ENCODE results near the gene CDC25A. TPM values are rescaled to one million over a fixed set of nuclear protein-coding genes. Genes with fewer than 3 reads are reported as not detected.

Gene CDC25A
- total and polyA plus RNA-seq, 2 of the 8 experiments (the other 6 are each of a cell fraction or from before 2014, with no cell fraction given), result 20.7 to 62.1 TPM

DNA sequence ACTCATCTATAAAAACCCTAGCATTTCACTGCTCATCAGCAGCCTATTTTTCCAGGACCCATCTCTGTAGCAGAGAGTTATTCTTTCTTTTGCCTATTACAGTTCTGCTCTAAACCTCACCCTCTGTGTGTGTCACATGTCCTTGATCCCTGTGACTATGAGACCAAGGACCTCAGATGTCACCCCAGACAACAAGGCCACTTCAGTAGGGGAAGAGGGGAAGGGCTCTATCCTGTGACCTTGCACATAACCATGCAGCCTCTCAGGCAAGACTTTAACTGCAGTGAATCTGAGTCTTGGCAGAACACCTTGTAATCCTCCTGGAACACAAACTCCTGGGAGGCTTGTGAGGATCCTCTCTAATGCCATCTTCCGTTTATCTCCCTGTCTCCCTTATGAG lies 48.3 kb upstream of the CDC25A start:
- Histone ChIP-seq H4K8ac (ENCODE audit: extremely low read depth, insufficient read depth, low read length) (no peak overlapping the region), H3K23ac (ENCODE audit: insufficient read length) (no peak overlapping the region), H3K4me2 (ENCODE audit: insufficient read depth in 1 of 2, low read depth in 2 of 2, low read length in 2 of 2) (no peak overlapping the region), H4K5ac (ENCODE audit: insufficient read length, low read depth, low read length) (no peak overlapping the region), H2BK12ac (ENCODE audit: low read depth, low read length) (no peak overlapping the region), H3K56ac (replicated peaks; ENCODE audit: insufficient read length, low read depth, low read length) (no peak overlapping the region), H2AFZ (ENCODE audit: low read length) (no peak overlapping the region), H3K36me3 (ENCODE audit: control insufficient read depth in 2 of 4, insufficient read depth in 4 of 4, low read length in 3 of 4) (no peaks in the 10 kb centered on the region), H3K18ac (ENCODE audit: extremely low read depth, low read length) (no peak overlapping the region), H4K91ac (replicated peaks; ENCODE audit: insufficient read length, low read length) (no peak overlapping the region), H2BK120ac (replicated peaks; ENCODE audit: low read depth, low read length) (no peak overlapping the region), H2BK20ac (ENCODE audit: low read length) (no peak overlapping the region), H3K4ac (replicated peaks; ENCODE audit: insufficient read length, low read depth, low read length) (no peak overlapping the region), H3K27ac (ENCODE audit: low read depth, low read length) (no peak overlapping the region), H3K79me2 (ENCODE audit: control insufficient read depth in 1 of 2, insufficient read depth in 2 of 2, low read length in 2 of 2) (peaks cover 5 to 6% of the 10 kb centered on the region in 2 experiments), H3K9ac (replicated peaks in 1 of 4; ENCODE audit: extremely low read depth in 1 of 4, low read depth in 3 of 4, low read length in 3 of 4) (no peak overlapping the region), H4K20me1 (replicated peaks in 1 of 2; ENCODE audit: control insufficient read depth in 1 of 2, insufficient read depth in 2 of 2, low read length in 2 of 2) (no peaks in the 10 kb centered on the region), H2AK5ac (ENCODE audit: low read depth, low read length) (no peak overlapping the region), H2BK5ac (ENCODE audit: low read depth, low read length) (no peak overlapping the region), H3K9me3 (ENCODE audit: insufficient read depth in 2 of 2, low read depth in 1 of 2, low read length in 1 of 2) (peaks cover 7 to 10% of the 10 kb centered on the region in 2 experiments; a peak in 2 of 4 replicates), H3K27me3 (replicated peaks in 1 of 4; ENCODE audit: control insufficient read depth in 3 of 4, extremely low read depth in 1 of 4, insufficient read depth in 3 of 4, low read length in 3 of 4) (no peaks in the 10 kb centered on the region), H3K23me2 (ENCODE audit: low read depth, low read length) (peaks cover 2% of the 10 kb centered on the region; the same call in 1 of the 2 replicates), H3K79me1 (ENCODE audit: low read depth, low read length) (no peaks in the 10 kb centered on the region), H3K4me3 (ENCODE audit: extremely low read depth in 1 of 4, insufficient read depth in 2 of 4, low read depth in 3 of 4, low read length in 4 of 4) (no peak overlapping the region), H2BK15ac (ENCODE audit: low read length) (peak overlapping the region; percentile 40; the same call in 1 of the 2 replicates), H3K14ac (ENCODE audit: insufficient read length) (no peak overlapping the region), H3K4me1 (replicated peaks in 1 of 4; ENCODE audit: control insufficient read depth in 3 of 4, insufficient read depth in 4 of 4, low read length in 3 of 4) (peaks cover 0 to 15% (median 4%) of the 10 kb centered on the region in 4 experiments; a peak in 5 of 7 replicates)
- DNase-seq (ENCODE audit: low read depth in 1 of 2, low spot score in 2 of 2) (no peak), FAIRE-seq (no peak)
- POLR2A ChIA-PET (ENCODE audit: partially characterized antibody), result interaction anchor here (1.1 to 1.6 kb wide), 4 partner anchors 13 to 190 kb away, joined by 3 to 4 read pairs (median 3); no protein-coding TSS in a partner anchor
- WGBS, 2 experiments (ENCODE audit: extremely low coverage in 1 of 2, insufficient coverage in 1 of 2, insufficient read length in 1 of 2, insufficient replicate concordance in 2 of 2, low coverage in 1 of 2, low lambda C conversion rate in 2 of 2, missing lambda C conversion rate in 1 of 2), result 64% methylated on average over 1 of the region's 1 CpG; no CpG with 5 or more reads in 1 of the 2 experiments
- CTCF ChIA-PET (ENCODE audit: partially characterized antibody), result interaction anchor here (1.1 to 1.9 kb wide), 5 partner anchors 13 to 203 kb away, joined by 3 to 6 read pairs (median 4); partner anchors contain the start of genes CAMP, CCDC51 and TMA7
- TF ChIP-seq JUND (IDR thresholded peaks at IDR 0.05; ENCODE audit: low read length), result no peak

Data from H1 (cell line).